ENCODE results near the gene RTN4IP1. TPM values are rescaled to one million over a fixed set of nuclear protein-coding genes. Genes with fewer than 3 reads are reported as not detected.

The RTN4IP1 gene
- total and polyA plus RNA-seq, 2 of the 13 experiments (the other 11 are each of a cell fraction or from before 2014, with no cell fraction given): 5.5 to 17.2 TPM

DNA sequence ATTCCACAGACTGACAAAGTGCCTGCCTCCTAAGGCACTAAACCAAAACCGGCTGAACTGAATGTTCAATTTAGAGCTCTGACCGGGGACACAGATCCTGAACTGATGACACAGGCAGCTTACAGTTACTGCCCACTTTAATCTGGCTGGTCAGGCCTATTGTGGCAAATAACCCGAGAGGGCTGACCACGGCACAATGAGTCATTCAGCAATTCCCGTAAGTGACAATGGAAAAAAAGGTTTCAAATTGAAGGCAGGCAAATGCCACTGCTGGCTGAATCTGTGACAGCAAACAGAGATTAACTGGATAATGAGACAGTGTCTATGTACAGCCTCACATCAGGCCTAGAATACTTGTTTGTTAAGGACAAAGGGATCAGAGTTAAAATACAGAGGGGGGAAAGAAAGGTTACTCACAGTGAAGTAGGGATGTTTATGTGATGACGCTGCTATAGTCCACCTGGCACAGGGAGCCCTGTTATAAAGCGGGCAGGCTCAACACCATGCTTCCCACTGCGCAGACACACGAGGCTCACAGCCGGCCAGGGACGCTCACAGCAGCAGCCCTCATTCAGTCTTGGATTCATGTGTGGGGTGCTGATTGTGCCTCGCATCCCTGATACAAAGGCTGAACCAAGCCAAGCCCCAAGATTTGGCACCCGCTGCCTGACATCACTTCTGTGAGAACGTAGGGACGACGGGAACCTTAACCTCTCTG is 54.4 kb downstream of the RTN4IP1 start:
- CTCF ChIA-PET (ENCODE audit: low intra/inter-chr PET ratio, low total read pairs): no interaction called here
- TF ChIP-seq FOSL2 (CRISPR knock-in tag; IDR thresholded peaks at IDR 0.05): peak; percentile 88
- TF ChIP-seq, protein P1, sequence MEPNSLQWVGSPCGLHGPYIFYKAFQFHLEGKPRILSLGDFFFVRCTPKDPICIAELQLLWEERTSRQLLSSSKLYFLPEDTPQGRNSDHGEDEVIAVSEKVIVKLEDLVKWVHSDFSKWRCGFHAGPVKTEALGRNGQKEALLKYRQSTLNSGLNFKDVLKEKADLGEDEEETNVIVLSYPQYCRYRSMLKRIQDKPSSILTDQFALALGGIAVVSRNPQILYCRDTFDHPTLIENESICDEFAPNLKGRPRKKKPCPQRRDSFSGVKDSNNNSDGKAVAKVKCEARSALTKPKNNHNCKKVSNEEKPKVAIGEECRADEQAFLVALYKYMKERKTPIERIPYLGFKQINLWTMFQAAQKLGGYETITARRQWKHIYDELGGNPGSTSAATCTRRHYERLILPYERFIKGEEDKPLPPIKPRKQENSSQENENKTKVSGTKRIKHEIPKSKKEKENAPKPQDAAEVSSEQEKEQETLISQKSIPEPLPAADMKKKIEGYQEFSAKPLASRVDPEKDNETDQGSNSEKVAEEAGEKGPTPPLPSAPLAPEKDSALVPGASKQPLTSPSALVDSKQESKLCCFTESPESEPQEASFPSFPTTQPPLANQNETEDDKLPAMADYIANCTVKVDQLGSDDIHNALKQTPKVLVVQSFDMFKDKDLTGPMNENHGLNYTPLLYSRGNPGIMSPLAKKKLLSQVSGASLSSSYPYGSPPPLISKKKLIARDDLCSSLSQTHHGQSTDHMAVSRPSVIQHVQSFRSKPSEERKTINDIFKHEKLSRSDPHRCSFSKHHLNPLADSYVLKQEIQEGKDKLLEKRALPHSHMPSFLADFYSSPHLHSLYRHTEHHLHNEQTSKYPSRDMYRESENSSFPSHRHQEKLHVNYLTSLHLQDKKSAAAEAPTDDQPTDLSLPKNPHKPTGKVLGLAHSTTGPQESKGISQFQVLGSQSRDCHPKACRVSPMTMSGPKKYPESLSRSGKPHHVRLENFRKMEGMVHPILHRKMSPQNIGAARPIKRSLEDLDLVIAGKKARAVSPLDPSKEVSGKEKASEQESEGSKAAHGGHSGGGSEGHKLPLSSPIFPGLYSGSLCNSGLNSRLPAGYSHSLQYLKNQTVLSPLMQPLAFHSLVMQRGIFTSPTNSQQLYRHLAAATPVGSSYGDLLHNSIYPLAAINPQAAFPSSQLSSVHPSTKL (CRISPR knock-in tag; IDR thresholded peaks at IDR 0.05): peak; percentile 33; the same call in 1 of the 2 replicates
- TF ChIP-seq ZNF264 (CRISPR knock-in tag; IDR thresholded peaks at IDR 0.05): no peak
- 0 out of 2 replicates have a peak, but pooled peaks have one; percentile 36 for TF ChIP-seq HMG20A (CRISPR knock-in tag; IDR thresholded peaks at IDR 0.05; ENCODE audit: borderline replicate concordance)
- TF ChIP-seq SOX5 (CRISPR knock-in tag; IDR thresholded peaks at IDR 0.05; ENCODE audit: borderline replicate concordance): peak; percentile 60; the same call in 1 of the 2 replicates
- TF ChIP-seq, protein P2, sequence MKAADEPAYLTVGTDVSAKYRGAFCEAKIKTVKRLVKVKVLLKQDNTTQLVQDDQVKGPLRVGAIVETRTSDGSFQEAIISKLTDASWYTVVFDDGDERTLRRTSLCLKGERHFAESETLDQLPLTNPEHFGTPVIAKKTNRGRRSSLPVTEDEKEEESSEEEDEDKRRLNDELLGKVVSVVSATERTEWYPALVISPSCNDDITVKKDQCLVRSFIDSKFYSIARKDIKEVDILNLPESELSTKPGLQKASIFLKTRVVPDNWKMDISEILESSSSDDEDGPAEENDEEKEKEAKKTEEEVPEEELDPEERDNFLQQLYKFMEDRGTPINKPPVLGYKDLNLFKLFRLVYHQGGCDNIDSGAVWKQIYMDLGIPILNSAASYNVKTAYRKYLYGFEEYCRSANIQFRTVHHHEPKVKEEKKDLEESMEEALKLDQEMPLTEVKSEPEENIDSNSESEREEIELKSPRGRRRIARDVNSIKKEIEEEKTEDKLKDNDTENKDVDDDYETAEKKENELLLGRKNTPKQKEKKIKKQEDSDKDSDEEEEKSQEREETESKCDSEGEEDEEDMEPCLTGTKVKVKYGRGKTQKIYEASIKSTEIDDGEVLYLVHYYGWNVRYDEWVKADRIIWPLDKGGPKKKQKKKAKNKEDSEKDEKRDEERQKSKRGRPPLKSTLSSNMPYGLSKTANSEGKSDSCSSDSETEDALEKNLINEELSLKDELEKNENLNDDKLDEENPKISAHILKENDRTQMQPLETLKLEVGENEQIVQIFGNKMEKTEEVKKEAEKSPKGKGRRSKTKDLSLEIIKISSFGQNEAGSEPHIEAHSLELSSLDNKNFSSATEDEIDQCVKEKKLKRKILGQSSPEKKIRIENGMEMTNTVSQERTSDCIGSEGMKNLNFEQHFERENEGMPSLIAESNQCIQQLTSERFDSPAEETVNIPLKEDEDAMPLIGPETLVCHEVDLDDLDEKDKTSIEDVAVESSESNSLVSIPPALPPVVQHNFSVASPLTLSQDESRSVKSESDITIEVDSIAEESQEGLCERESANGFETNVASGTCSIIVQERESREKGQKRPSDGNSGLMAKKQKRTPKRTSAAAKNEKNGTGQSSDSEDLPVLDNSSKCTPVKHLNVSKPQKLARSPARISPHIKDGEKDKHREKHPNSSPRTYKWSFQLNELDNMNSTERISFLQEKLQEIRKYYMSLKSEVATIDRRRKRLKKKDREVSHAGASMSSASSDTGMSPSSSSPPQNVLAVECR (CRISPR knock-in tag; IDR thresholded peaks at IDR 0.05; ENCODE audit: borderline replicate concordance): no peak
- TF ChIP-seq ZNF331 (CRISPR knock-in tag; IDR thresholded peaks at IDR 0.05): peak; percentile 45; the same call in 1 of the 2 replicates
- TF ChIP-seq SOX13 (IDR thresholded peaks at IDR 0.05): no peak
- peak in 1 of 2 experiments; percentile 90; a peak in 2 of 4 replicates for TF ChIP-seq SOX13 (CRISPR knock-in tag; conservative IDR thresholded peaks at IDR 0.05 in 1 of 2, IDR thresholded peaks at IDR 0.05 in 1 of 2)
- TF ChIP-seq SAP130 (CRISPR knock-in tag; IDR thresholded peaks at IDR 0.05; ENCODE audit: low read depth): 0 out of 2 replicates have a peak, but pooled peaks have one; percentile 22
- TF ChIP-seq SMAD1 (CRISPR knock-in tag; IDR thresholded peaks at IDR 0.05; ENCODE audit: borderline replicate concordance, low read depth): no peak
- no TSS peak for BruUV-seq (replicated peaks)
- peaks cover 0 to 4% of the 10 kb centered on the region in 2 experiments; a peak in 4 of 5 replicates for H3K36me3 ChIP-seq (replicated peaks in 1 of 2; ENCODE audit: control insufficient read depth in 1 of 2, insufficient read depth in 2 of 2, low read length in 2 of 2)
- no peak overlapping the region for H2AFZ ChIP-seq (ENCODE audit: low read length)
- H3K79me2 ChIP-seq (ENCODE audit: insufficient read depth, low read length): no peaks in the 10 kb centered on the region
- peak; percentile 43; the same call in 2 of the 3 replicates for ATAC-seq
- in situ Hi-C loops (cut with HindIII; ENCODE audit: extremely low pct_ligation_motif_present, low pct_unique_long_range_greater_than_20kb): no loop called here
- FAIRE-seq: no peak
- 69% methylated on average over 10 of the region's 16 CpGs for WGBS (ENCODE audit: low lambda C conversion rate)
- DNase-seq (ENCODE audit: low spot score): peak; percentile 77
- no peak overlapping the region for H3K27ac ChIP-seq (ENCODE audit: extremely low read length, insufficient read depth, low read length)
- no peaks in the 10 kb centered on the region for H3K27me3 ChIP-seq (ENCODE audit: control insufficient read depth in 1 of 2, insufficient read depth in 2 of 2, low read length in 2 of 2)
- H3K4me1 ChIP-seq (ENCODE audit: insufficient read depth, low read length): peaks cover 13% of the 10 kb centered on the region
- 0 out of 2 replicates have a peak overlapping the region, but pooled peaks have one; percentile 6 for H3K4me2 ChIP-seq (ENCODE audit: low read depth, low read length)
- POLR2A ChIA-PET: no interaction called here
- no peak overlapping the region for H3K4me3 ChIP-seq (replicated peaks in 1 of 3; ENCODE audit: insufficient read depth in 1 of 3, low read depth in 2 of 3, low read length in 3 of 3)
- H3K9me3 ChIP-seq (ENCODE audit: low read length): no peaks in the 10 kb centered on the region
- intact Hi-C loops (cut with micrococcal nuclease; ENCODE audit: unreplicated experiment): no loop called here
- no peaks in the 10 kb centered on the region for H4K20me1 ChIP-seq (ENCODE audit: insufficient read depth, low read length)
- H3K9ac ChIP-seq (ENCODE audit: insufficient read depth, low read depth, low read length): no peak overlapping the region

Data from HepG2 (cell line).